ENCODE measurements around the gene PRELID3B.

PRELID3B gene

DNA sequence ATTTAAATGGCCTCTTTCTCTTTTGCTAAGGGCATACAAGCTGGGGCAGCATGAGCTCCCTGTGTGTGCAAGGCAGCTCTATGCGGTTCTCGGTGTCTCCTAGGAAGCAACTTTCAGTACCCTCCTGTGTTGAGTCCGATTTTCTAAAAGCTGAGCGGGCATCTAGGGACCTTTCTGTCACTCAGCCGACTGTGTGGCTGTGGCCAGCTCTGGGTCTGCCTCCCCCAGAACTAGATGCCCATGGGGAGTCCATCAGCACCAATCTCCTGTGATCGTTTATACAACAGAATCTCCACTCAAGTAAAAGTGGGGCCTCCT lies 54.1 kb downstream of the PRELID3B start:
- H3K27me3 ChIP-seq (ENCODE audit: control insufficient read depth, insufficient read depth, low read length), result no peaks in the 10 kb centered on the region
- H3K4me1 ChIP-seq (ENCODE audit: control insufficient read depth, insufficient read depth, low read length), result no peaks in the 10 kb centered on the region
- H3K36me3 ChIP-seq (ENCODE audit: insufficient read depth, low read length), result peaks cover 68% of the 10 kb centered on the region
- H3K4me3 ChIP-seq (ENCODE audit: low read length), result no peak overlapping the region
- H3K9ac ChIP-seq (ENCODE audit: low read depth, low read length), result no peak overlapping the region
- H3K9me3 ChIP-seq (replicated peaks; ENCODE audit: low read length), result no peaks in the 10 kb centered on the region
- no peak overlapping the region for H3K4me2 ChIP-seq (ENCODE audit: low read length)

GRCh38 chr20:58987790-58988564 lies 54.6 kb downstream of the PRELID3B start:
- Histone ChIP-seq H3K4me1 (ENCODE audit: control insufficient read depth, insufficient read depth, low read length) (no peaks in the 10 kb centered on the region), H3K4me3 (ENCODE audit: low read length) (no peak overlapping the region), H3K9me3 (replicated peaks; ENCODE audit: low read length) (no peaks in the 10 kb centered on the region), H3K9ac (ENCODE audit: low read depth, low read length) (no peak overlapping the region), H3K27me3 (ENCODE audit: control insufficient read depth, insufficient read depth, low read length) (no peaks in the 10 kb centered on the region), H3K36me3 (ENCODE audit: insufficient read depth, low read length) (peaks cover 62% of the 10 kb centered on the region), H3K4me2 (ENCODE audit: low read length) (no peak overlapping the region)

- H3K9me3 ChIP-seq (replicated peaks; ENCODE audit: low read length), result no peaks in the 10 kb centered on the region
- no peak overlapping the region for H3K4me3 ChIP-seq (ENCODE audit: low read length)
- H3K27me3 ChIP-seq (ENCODE audit: control insufficient read depth, insufficient read depth, low read length), result no peaks in the 10 kb centered on the region
- H3K4me1 ChIP-seq (ENCODE audit: control insufficient read depth, insufficient read depth, low read length), result peaks cover 6% of the 10 kb centered on the region
- H3K4me2 ChIP-seq (ENCODE audit: low read length), result no peak overlapping the region
- H3K9ac ChIP-seq (ENCODE audit: low read depth, low read length), result no peak overlapping the region
- peaks cover 53% of the 10 kb centered on the region for H3K36me3 ChIP-seq (ENCODE audit: insufficient read depth, low read length)
Observed at GRCh38 chr20:58986968-58987517, 55.5 kb downstream of the PRELID3B start.

GRCh38 chr20:58986286-58986967 lies 56.2 kb downstream of the PRELID3B start:
- Histone ChIP-seq H3K36me3 (ENCODE audit: insufficient read depth, low read length) (peaks cover 47% of the 10 kb centered on the region), H3K9ac (ENCODE audit: low read depth, low read length) (no peak overlapping the region), H3K4me2 (ENCODE audit: low read length) (no peak overlapping the region), H3K27me3 (ENCODE audit: control insufficient read depth, insufficient read depth, low read length) (no peaks in the 10 kb centered on the region), H3K4me1 (ENCODE audit: control insufficient read depth, insufficient read depth, low read length) (peaks cover 6% of the 10 kb centered on the region), H3K9me3 (replicated peaks; ENCODE audit: low read length) (no peaks in the 10 kb centered on the region), H3K4me3 (ENCODE audit: low read length) (no peak overlapping the region)

DNA sequence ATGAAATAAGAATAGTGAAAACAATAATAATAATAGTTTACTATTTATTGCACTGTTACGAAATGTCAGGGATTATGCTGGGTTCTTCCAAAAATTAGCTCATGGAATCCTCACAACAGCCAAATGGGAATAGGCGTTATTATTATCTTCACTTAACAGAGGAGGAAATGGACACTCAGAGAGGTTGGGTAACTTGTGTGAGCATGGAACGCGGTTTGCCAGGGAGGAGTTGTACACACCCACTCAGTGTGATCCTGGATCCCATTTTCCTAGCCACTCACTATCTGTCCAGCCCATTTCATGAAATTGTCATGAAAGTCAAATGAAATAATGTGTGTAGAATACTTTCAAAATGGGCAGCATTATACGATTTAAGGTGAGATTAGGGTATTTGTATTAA lies 56.9 kb downstream of the PRELID3B start:
- peaks cover 39% of the 10 kb centered on the region for H3K36me3 ChIP-seq (ENCODE audit: insufficient read depth, low read length)
- no peak overlapping the region for H3K9ac ChIP-seq (ENCODE audit: low read depth, low read length)
- peaks cover 6% of the 10 kb centered on the region for H3K4me1 ChIP-seq (ENCODE audit: control insufficient read depth, insufficient read depth, low read length)
- H3K4me2 ChIP-seq (ENCODE audit: low read length), result no peak overlapping the region
- no peaks in the 10 kb centered on the region for H3K9me3 ChIP-seq (replicated peaks; ENCODE audit: low read length)
- H3K27me3 ChIP-seq (ENCODE audit: control insufficient read depth, insufficient read depth, low read length), result no peaks in the 10 kb centered on the region
- H3K4me3 ChIP-seq (ENCODE audit: low read length), result no peak overlapping the region

GRCh38 chr20:58984691-58985090 lies 57.9 kb downstream of the PRELID3B start:
- Histone ChIP-seq H3K9me3 (replicated peaks; ENCODE audit: low read length) (no peaks in the 10 kb centered on the region), H3K9ac (ENCODE audit: low read depth, low read length) (no peak overlapping the region), H3K4me2 (ENCODE audit: low read length) (no peak overlapping the region), H3K36me3 (ENCODE audit: insufficient read depth, low read length) (peaks cover 33% of the 10 kb centered on the region), H3K27me3 (ENCODE audit: control insufficient read depth, insufficient read depth, low read length) (no peaks in the 10 kb centered on the region), H3K4me3 (ENCODE audit: low read length) (no peak overlapping the region), H3K4me1 (ENCODE audit: control insufficient read depth, insufficient read depth, low read length) (peaks cover 6% of the 10 kb centered on the region)

All from skeletal muscle satellite cell (primary cell).